HepG2 (cell line): Measurements from ENCODE around the gene ISLR2. TPM values are rescaled to one million over a fixed set of nuclear protein-coding genes. Genes with fewer than 3 reads are reported as not detected.

Experiments
- ATAC-seq: fragments of 200-7000 bp; cut with Tn5 transposase; 3 replicates; pipeline ENCODE4 v1.9.1; 2020; ENCODE audit warnings: mild to moderate bottlenecking, moderate library complexity
- BruUV-seq: library from RNA; stranded (reverse); fragments of 400-500 nt; replicated peaks from 2 replicates; lab custom pipeline; 2021; lab: Mats Ljungman, UMichigan
- CTCF ChIA-PET: fragments of 300-600 bp; formaldehyde crosslinking; extraction: SDS; loops from one replicate; lab custom pipeline; 2021; ENCODE audit warnings: low total read pairs, inconsistent platforms, low intra/inter-chr PET ratio; lab: Yijun Ruan, JAX
- POLR2A ChIA-PET: fragments of 350-600 bp; sonication (Branson Sonifier 250); formaldehyde crosslinking; loops from one replicate; lab custom pipeline; 2020; ENCODE audit warnings: antibody characterized with exemption, inconsistent platforms; lab: Yijun Ruan, JAX
- DNase-seq: peaks from one replicate; pipeline ENCODE4 v3.0.0-alpha.2; 2015; ENCODE audit warnings: low spot score
- FAIRE-seq: peaks from 3 replicates; lab custom pipeline; 2011; peaks lifted over from hg19 to GRCh38; lab: Jason Lieb, UNC
- H2AFZ ChIP-seq: one replicate; pipeline ENCODE4 v1.6.1; 2011; ENCODE audit warnings: low read length, inconsistent platforms
- H3K27ac ChIP-seq: fragments of 300-600 bp; 3 replicates; pipeline ENCODE4 v1.8.0; 2011; ENCODE audit warnings: mixed run types, mild to moderate bottlenecking, mixed read lengths, low read length, inconsistent platforms; ENCODE audit not compliant: insufficient read depth; ENCODE audit errors: extremely low read length
- H3K27me3 ChIP-seq, 2 experiments: fragments of 200-600 bp in 1 of 2; 2 replicates in 1 of 2; 3 replicates in 1 of 2; pipeline versions ENCODE4 v1.6.0 to v1.8.0; 2011; ENCODE audit warnings: low read length in 2 of 2, mild to moderate bottlenecking in 2 of 2, moderate library complexity in 2 of 2, inconsistent platforms in 1 of 2; ENCODE audit not compliant: insufficient read depth in 2 of 2, control insufficient read depth in 1 of 2
- H3K36me3 ChIP-seq, 2 experiments: fragments of 200-600 bp in 1 of 2; replicated peaks in 1 of 2; 2 replicates in 1 of 2; 3 replicates in 1 of 2; pipeline versions ENCODE4 v1.5.1 to v1.8.0; 2011; ENCODE audit warnings: low read length in 2 of 2, inconsistent platforms in 1 of 2; ENCODE audit not compliant: insufficient read depth in 2 of 2, control insufficient read depth in 1 of 2
- H3K4me1 ChIP-seq: 2 replicates; pipeline ENCODE4 v1.5.1; 2012; ENCODE audit warnings: low read length, inconsistent platforms; ENCODE audit not compliant: insufficient read depth
- H3K4me2 ChIP-seq: 2 replicates; pipeline ENCODE4 v1.6.0; 2011; ENCODE audit warnings: low read depth, low read length, inconsistent platforms
- H3K4me3 ChIP-seq, 3 experiments: fragments of 200-600 bp in 1 of 3; sonication (generic), shearing (Covaris generic) in 1 of 3; replicated peaks in 1 of 3; 2 replicates each; pipeline ENCODE4 v1.5.1; 2011 to 2016; ENCODE audit warnings: low read length in 3 of 3, inconsistent platforms in 2 of 3, low read depth in 2 of 3, mild to moderate bottlenecking in 2 of 3, control low read depth in 1 of 3, mixed read lengths in 1 of 3; ENCODE audit not compliant: insufficient read depth in 1 of 3
- H3K79me2 ChIP-seq: one replicate; pipeline ENCODE4 v1.6.1; 2011; ENCODE audit warnings: low read length, inconsistent platforms; ENCODE audit not compliant: insufficient read depth
- H3K9ac ChIP-seq: 2 replicates; pipeline ENCODE4 v1.6.0; 2011; ENCODE audit warnings: mild to moderate bottlenecking, low read depth, low read length, inconsistent platforms; ENCODE audit not compliant: insufficient read depth
- H3K9me3 ChIP-seq: 2 replicates; pipeline ENCODE4 v1.5.1; 2012; ENCODE audit warnings: mild to moderate bottlenecking, low read length
- H4K20me1 ChIP-seq: 2 replicates; pipeline ENCODE4 v1.6.0; 2011; ENCODE audit warnings: inconsistent platforms, mild to moderate bottlenecking, low read length, moderate library complexity; ENCODE audit not compliant: insufficient read depth
- MTA3 ChIP-seq: sonication (generic); formaldehyde crosslinking; IDR thresholded peaks from 2 replicates; pipeline ENCODE4 v1.4.0; 2020; ENCODE audit warnings: missing genetic modification reagents
- SOX6 ChIP-seq, 2 experiments: fragments of 450-650 bp in 1 of 2; sonication (generic) in 1 of 2; formaldehyde crosslinking in 1 of 2; IDR thresholded peaks; 2 replicates each; pipeline versions ENCODE4 v1.4.0 to v1.6.1; 2017 to 2020; ENCODE audit warnings: antibody characterized with exemption in 1 of 2, mild to moderate bottlenecking in 1 of 2, missing genetic modification reagents in 1 of 2
- SRSF9 ChIP-seq: fragments of 200-400 bp; formaldehyde crosslinking; IDR thresholded peaks from 2 replicates; pipeline ENCODE4 v1.6.1; 2018; ENCODE audit warnings: borderline replicate concordance, mild to moderate bottlenecking, low read depth, low read length; ENCODE audit not compliant: insufficient read depth, poor library complexity, severe bottlenecking
- ZNF280B ChIP-seq: sonication (generic); formaldehyde crosslinking; IDR thresholded peaks from 2 replicates; pipeline ENCODE4 v1.5.0; 2020; ENCODE audit warnings: missing genetic modification reagents, mild to moderate bottlenecking, borderline replicate concordance
- ZNF282 ChIP-seq: fragments of 450-650 bp; IDR thresholded peaks from 2 replicates; pipeline ENCODE4 v1.6.1; 2018; ENCODE audit not compliant: partially characterized antibody
- ZNF552 ChIP-seq: sonication (generic); formaldehyde crosslinking; IDR thresholded peaks from 2 replicates; pipeline ENCODE4 v1.9.0; 2022; ENCODE audit warnings: missing genetic modification reagents, mild to moderate bottlenecking, borderline replicate concordance
- ZNF678 ChIP-seq: sonication (generic); formaldehyde crosslinking; IDR thresholded peaks from 2 replicates; pipeline ENCODE4 v1.4.0; 2020; ENCODE audit warnings: mild to moderate bottlenecking, missing genetic modification reagents
- ZZZ3 ChIP-seq: sonication (generic); formaldehyde crosslinking; IDR thresholded peaks from 2 replicates; pipeline ENCODE4 v1.4.0; 2020; ENCODE audit warnings: missing genetic modification reagents, mild to moderate bottlenecking, borderline replicate concordance
- WGBS: methylation state at CpG from one replicate; pipeline ENCODE4 v1.1.6; 2017; ENCODE audit warnings: low lambda C conversion rate; 5-methylcytosine and 5-hydroxymethylcytosine counted together
- in situ Hi-C: cut with HindIII; loops from 2 replicates; pipeline ENCODE4 v1.10.0; 2017; ENCODE audit warnings: low pct_unique_long_range_greater_than_20kb; ENCODE audit not compliant: extremely low pct_ligation_motif_present
- intact Hi-C: fragments of 100-400 bp; cut with micrococcal nuclease; formaldehyde crosslinking; loops from one replicate; pipeline ENCODE4 v1.10.0; 2022; ENCODE audit not compliant: unreplicated experiment
- polyA plus RNA-seq, 8 experiments: library from polyadenylated mRNA; depleted of rRNA in 3 of 8; stranded (reverse) in 7 of 8; unstranded in 1 of 8; fragments of >200 nt; fragmentation: Illumina TruSeq in 4 of 8; extraction: Trizol in 4 of 8; gene quantifications; 2 replicates each; pipeline versions ENCODE4 v1.2.1 to v1.2.3, GENCODE V29; 2011 to 2016; ENCODE audit warnings: low read depth in 4 of 8, missing spikeins in 1 of 8, mixed read lengths in 1 of 8; ENCODE audit not compliant: insufficient read depth in 1 of 8
- small RNA-seq, 3 experiments: library from RNA; depleted of rRNA; stranded (forward); fragments of <200 nt; gene quantifications; one replicate each; pipeline ENCODE3, GENCODE V24; 2012; ENCODE audit warnings: low read depth in 2 of 3, low replicate concordance in 1 of 3; ENCODE audit not compliant: insufficient read length in 3 of 3, insufficient read depth in 2 of 3
- total RNA-seq, 5 experiments: library from RNA; depleted of rRNA; stranded (reverse); fragments of >200 nt; fragmentation: Illumina TruSeq; extraction: Trizol; gene quantifications; 2 replicates each; pipeline ENCODE4 v1.2.3, GENCODE V29; 2016; ENCODE audit warnings: low read depth in 1 of 5
- TF ChIP-seq, protein P1 (sequence below): IDR thresholded peaks from 2 replicates; pipeline ENCODE4 v1.6.1; 2016; ENCODE audit warnings: mild to moderate bottlenecking

The ISLR2 gene
- total and polyA plus RNA-seq, 2 of the 13 experiments (the other 11 are each of a cell fraction or from before 2014, with no cell fraction given), result not detected

GRCh38 chr15:74185710-74186348 lies 55.4 kb downstream of the ISLR2 start:
- Histone ChIP-seq H2AFZ (no peak overlapping the region), H3K27me3 (peaks cover 1 to 3% of the 10 kb centered on the region in 2 experiments; a peak in 1 of 5 replicates), H3K4me1 (no peaks in the 10 kb centered on the region), H3K27ac (no peak overlapping the region), H3K9ac (no peak overlapping the region), H3K79me2 (no peaks in the 10 kb centered on the region), H3K4me2 (no peak overlapping the region), H4K20me1 (no peaks in the 10 kb centered on the region; the same call in 1 of the 2 replicates), H3K9me3 (no peaks in the 10 kb centered on the region), H3K4me3 (no peak overlapping the region), H3K36me3 (no peaks in the 10 kb centered on the region)
- in situ Hi-C loops (no loop called here), intact Hi-C loops (no loop called here)
- FAIRE-seq (no peak), DNase-seq (no peak), ATAC-seq (no peak; the same call in 2 of the 3 replicates)
- CTCF ChIA-PET, result no interaction called here
- POLR2A ChIA-PET, result no interaction called here
- WGBS, result 12% methylated on average over 6 of the region's 8 CpGs
- BruUV-seq, result no TSS peak
- TF ChIP-seq MTA3 (CRISPR knock-in tag), result no peak
- no peak for TF ChIP-seq ZNF552 (CRISPR knock-in tag)
- TF ChIP-seq SOX6 (IDR thresholded peaks at IDR 0.05), result no peak
- TF ChIP-seq SOX6 (CRISPR knock-in tag; IDR thresholded peaks at IDR 0.05), result no peak
- no peak for TF ChIP-seq ZNF280B (CRISPR knock-in tag)
- TF ChIP-seq, protein P1, sequence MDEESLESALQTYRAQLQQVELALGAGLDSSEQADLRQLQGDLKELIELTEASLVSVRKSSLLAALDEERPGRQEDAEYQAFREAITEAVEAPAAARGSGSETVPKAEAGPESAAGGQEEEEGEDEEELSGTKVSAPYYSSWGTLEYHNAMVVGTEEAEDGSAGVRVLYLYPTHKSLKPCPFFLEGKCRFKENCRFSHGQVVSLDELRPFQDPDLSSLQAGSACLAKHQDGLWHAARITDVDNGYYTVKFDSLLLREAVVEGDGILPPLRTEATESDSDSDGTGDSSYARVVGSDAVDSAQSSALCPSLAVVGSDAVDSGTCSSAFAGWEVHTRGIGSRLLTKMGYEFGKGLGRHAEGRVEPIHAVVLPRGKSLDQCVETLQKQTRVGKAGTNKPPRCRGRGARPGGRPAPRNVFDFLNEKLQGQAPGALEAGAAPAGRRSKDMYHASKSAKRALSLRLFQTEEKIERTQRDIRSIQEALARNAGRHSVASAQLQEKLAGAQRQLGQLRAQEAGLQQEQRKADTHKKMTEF (CRISPR knock-in tag), result no peak
- no peak for TF ChIP-seq ZNF282
- TF ChIP-seq ZZZ3 (CRISPR knock-in tag), result no peak
- no peak for TF ChIP-seq SRSF9
- TF ChIP-seq ZNF678 (CRISPR knock-in tag), result no peak

Small RNA genes lying within 50 kb of the gene (small RNA-seq; reads per million reads assigned to genes)
- gene RF00017, result 0 reads per million in 3 experiments

Other genes starting within 250 kb of the ISLR2 start
- 0.51 TPM in 1 of 2 replicates, not detected in the other for gene LOXL1, start 204.1 kb upstream of the ISLR2 start, total RNA-seq (2016; rRNA removed; fragmentation: Illumina TruSeq; extraction: Trizol)
- 0.16 and 1.3 TPM in 2 replicates for gene LOXL1, start 204.1 kb upstream of the ISLR2 start, polyA plus RNA-seq (2011; rRNA removed)
- gene STOML1, start 138.3 kb upstream of the ISLR2 start, total RNA-seq (2016; rRNA removed; fragmentation: Illumina TruSeq; extraction: Trizol), result 2.7 and 3.7 TPM in 2 replicates
- gene STOML1, start 138.3 kb upstream of the ISLR2 start, polyA plus RNA-seq (2011; rRNA removed), result 3.5 TPM in 2 replicates
- 2.9 and 3.9 TPM in 2 replicates for gene PML, start 135.9 kb upstream of the ISLR2 start, total RNA-seq (2016; rRNA removed; fragmentation: Illumina TruSeq; extraction: Trizol)
- gene PML, start 135.9 kb upstream of the ISLR2 start, polyA plus RNA-seq (2011; rRNA removed), result 2.9 and 3.9 TPM in 2 replicates
- 0.04 TPM in 1 of 2 replicates, not detected in the other for gene GOLGA6A, start 48.0 kb upstream of the ISLR2 start, total RNA-seq (2016; rRNA removed; fragmentation: Illumina TruSeq; extraction: Trizol)
- 0.22 TPM in 1 of 2 replicates, not detected in the other for gene GOLGA6A, start 48.0 kb upstream of the ISLR2 start, polyA plus RNA-seq (2011; rRNA removed)
- gene ISLR, start 43.1 kb downstream of the ISLR2 start, total RNA-seq (2016; rRNA removed; fragmentation: Illumina TruSeq; extraction: Trizol), result not detected in 2 replicates
- gene ISLR, start 43.1 kb downstream of the ISLR2 start, polyA plus RNA-seq (2011; rRNA removed), result not detected in 2 replicates
- gene STRA6, start 72.2 kb downstream of the ISLR2 start, total RNA-seq (2016; rRNA removed; fragmentation: Illumina TruSeq; extraction: Trizol), result 0.81 and 2.1 TPM in 2 replicates
- 1.6 TPM in 2 replicates for gene STRA6, start 72.2 kb downstream of the ISLR2 start, polyA plus RNA-seq (2011; rRNA removed)
- gene CCDC33, start 105.7 kb downstream of the ISLR2 start, total RNA-seq (2016; rRNA removed; fragmentation: Illumina TruSeq; extraction: Trizol), result not detected in 2 replicates
- gene CCDC33, start 105.7 kb downstream of the ISLR2 start, polyA plus RNA-seq (2011; rRNA removed), result 0.08 and 0.30 TPM in 2 replicates
- gene CYP11A1, start 237.1 kb downstream of the ISLR2 start, total RNA-seq (2016; rRNA removed; fragmentation: Illumina TruSeq; extraction: Trizol), result 0.66 and 0.86 TPM in 2 replicates
- 0.92 and 1.4 TPM in 2 replicates for gene CYP11A1, start 237.1 kb downstream of the ISLR2 start, polyA plus RNA-seq (2011; rRNA removed)